Activated CD4-positive, alpha-beta T cell treated with anti-CD3 and anti-CD28 coated beads, Interleukin-2, amount 50 U/mL, for 48 hours (primary cell): ENCODE measurements around the gene DCC.

Experiments
- DNase-seq, 2 experiments: peaks; one replicate each; pipeline ENCODE4 v3.0.0-alpha.2; 2020

DCC gene

GRCh38 chr18:52715991-52716390 lies 376.0 kb downstream of the DCC start:
- no peak for DNase-seq

- no peak for DNase-seq
Measured at GRCh38 chr18:52716973-52717372, 377.0 kb downstream of the DCC start.

- no peak for DNase-seq
Measured at GRCh38 chr18:52722904-52723303, 382.9 kb downstream of the DCC start.

GRCh38 chr18:52723550-52723970 lies 383.6 kb downstream of the DCC start:
- DNase-seq, result no peak

GRCh38 chr18:52730972-52731619 lies 391.1 kb downstream of the DCC start:
- no peak for DNase-seq

GRCh38 chr18:52738946-52739345 lies 398.9 kb downstream of the DCC start:
- DNase-seq, result no peak

GRCh38 chr18:52746986-52747385 lies 407.0 kb downstream of the DCC start:
- no peak for DNase-seq

- no peak for DNase-seq
Measured at GRCh38 chr18:52747869-52748268, 407.9 kb downstream of the DCC start.

GRCh38 chr18:52748343-52748742 lies 408.3 kb downstream of the DCC start:
- DNase-seq, result no peak

- no peak for DNase-seq
Measured at GRCh38 chr18:52749542-52749941, 409.5 kb downstream of the DCC start.

- no peak for DNase-seq
Measured at GRCh38 chr18:52750995-52751394, 411.0 kb downstream of the DCC start.

- no peak for DNase-seq
Measured at GRCh38 chr18:52764316-52764715, 424.3 kb downstream of the DCC start.

- no peak for DNase-seq
Measured at GRCh38 chr18:52766002-52766545, 426.1 kb downstream of the DCC start.

GRCh38 chr18:52781113-52781512 lies 441.1 kb downstream of the DCC start:
- DNase-seq, result no peak

- no peak for DNase-seq
Measured at GRCh38 chr18:52791321-52791720, 451.3 kb downstream of the DCC start.

- DNase-seq, result no peak
Measured at GRCh38 chr18:52812834-52813233, 472.8 kb downstream of the DCC start.

GRCh38 chr18:52813635-52814416 lies 473.8 kb downstream of the DCC start:
- no peak for DNase-seq

GRCh38 chr18:52815651-52816050 lies 475.7 kb downstream of the DCC start:
- no peak for DNase-seq

- no peak for DNase-seq
Measured at GRCh38 chr18:52816121-52816520, 476.1 kb downstream of the DCC start.

GRCh38 chr18:52822160-52822559 lies 482.2 kb downstream of the DCC start:
- no peak for DNase-seq

- no peak for DNase-seq
Measured at GRCh38 chr18:52824126-52824525, 484.1 kb downstream of the DCC start.

GRCh38 chr18:52826994-52827393 lies 487.0 kb downstream of the DCC start:
- no peak for DNase-seq

- DNase-seq, result no peak
Measured at GRCh38 chr18:52829320-52829719, 489.3 kb downstream of the DCC start.

- no peak for DNase-seq
Measured at GRCh38 chr18:52829876-52830405, 489.9 kb downstream of the DCC start.
